Measurements from ENCODE around the gene RIN3. TPM values are rescaled to one million over a fixed set of nuclear protein-coding genes. Genes with fewer than 3 reads are reported as not detected.

The RIN3 gene
- polyA plus RNA-seq, 4 donors, result 5.1 to 8.0 (median 6.8) TPM

DNA sequence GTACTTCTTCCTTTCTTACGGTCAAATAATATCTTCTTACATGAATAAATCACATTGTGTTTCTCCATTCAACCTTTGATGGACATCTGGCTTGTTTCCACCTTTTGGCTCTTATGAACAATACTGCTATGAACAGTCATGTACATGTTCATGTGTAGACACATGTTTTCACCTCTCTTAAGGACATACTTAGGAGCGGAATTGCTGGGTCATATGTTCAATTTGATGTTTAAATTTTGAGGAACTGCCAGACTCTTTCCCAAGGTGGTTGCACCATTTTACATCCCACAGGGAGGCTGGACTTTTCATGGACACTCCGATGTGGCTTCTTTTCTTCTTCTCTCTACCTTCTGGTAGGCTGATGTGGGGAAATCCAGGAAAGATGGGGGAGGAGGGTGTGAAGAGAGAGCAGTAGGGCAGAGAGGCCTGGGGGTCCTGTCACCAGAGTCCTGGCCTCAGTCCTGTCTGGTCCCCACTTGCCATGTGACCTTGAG, 218.1 kb downstream of the RIN3 start:
- no peak for DNase-seq (ENCODE audit: low read depth in 4 of 4, low spot score in 3 of 4)

DNA sequence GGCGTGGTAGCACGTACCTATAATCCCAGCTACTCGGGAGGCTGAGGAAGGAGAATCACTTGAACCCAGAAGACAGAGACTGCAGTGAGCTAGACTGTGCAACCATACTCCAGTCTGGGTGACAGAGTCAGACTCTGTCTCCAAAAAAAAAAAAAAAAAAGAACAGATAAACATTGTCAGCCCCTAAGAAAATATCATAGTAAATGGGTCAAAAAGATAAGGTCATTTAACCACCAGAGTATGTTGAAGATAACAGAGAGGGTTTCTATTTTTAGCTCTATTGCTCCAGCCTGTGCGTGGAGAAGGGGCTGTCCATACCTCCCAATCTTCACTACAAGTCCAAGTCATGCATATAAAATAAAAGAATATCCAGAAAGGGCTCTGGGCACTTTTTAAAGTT, 219.4 kb downstream of the RIN3 start:
- no peak for DNase-seq (ENCODE audit: low read depth in 4 of 4, low spot score in 3 of 4)

DNA sequence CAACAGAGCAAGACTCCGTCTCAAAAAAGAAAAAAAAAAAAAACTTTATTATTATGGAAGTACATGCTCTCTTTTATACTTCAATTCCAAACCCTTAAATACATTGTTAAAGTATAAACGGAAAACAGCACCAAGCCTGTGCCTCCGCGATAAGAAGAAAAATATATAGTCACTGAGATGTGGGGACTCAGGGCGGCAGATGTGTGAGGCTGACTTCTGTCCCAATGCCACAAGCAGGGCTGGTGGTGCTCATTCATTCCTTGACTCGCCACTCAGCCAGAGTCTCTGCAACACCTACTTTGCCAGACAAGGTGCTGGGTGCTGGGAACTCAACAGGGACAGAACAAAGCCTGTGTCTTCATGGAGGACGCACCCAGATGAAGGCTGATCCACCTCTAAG, 221.0 kb downstream of the RIN3 start:
- DNase-seq (ENCODE audit: low read depth in 4 of 4, low spot score in 3 of 4), result no peak

GRCh38 chr14:92735344-92735743, 221.8 kb downstream of the RIN3 start:
- DNase-seq (ENCODE audit: low read depth in 4 of 4, low spot score in 3 of 4), result no peak

DNA sequence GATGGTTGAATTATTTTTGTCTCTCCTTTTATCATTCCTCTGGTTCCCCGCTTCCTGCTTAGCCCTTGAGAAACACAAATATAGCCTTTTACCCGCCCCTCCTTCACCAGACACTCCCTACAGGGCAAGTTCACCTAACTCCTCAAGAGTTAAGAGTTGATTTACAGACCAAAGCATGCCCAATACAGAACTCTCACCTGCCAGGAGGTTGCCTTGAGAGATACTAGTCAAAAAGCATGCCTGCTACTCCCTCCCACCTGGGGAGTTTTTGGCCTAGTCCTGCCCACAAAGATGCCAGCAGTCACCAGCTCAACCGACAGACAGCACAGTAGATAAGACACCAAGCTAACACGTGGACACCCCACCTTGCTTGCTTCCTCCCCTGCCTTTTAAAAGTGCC, 223.6 kb downstream of the RIN3 start:
- no peak for DNase-seq (ENCODE audit: low read depth in 4 of 4, low spot score in 3 of 4)

GRCh38 chr14:92737619-92738188, 224.1 kb downstream of the RIN3 start:
- DNase-seq (ENCODE audit: low read depth in 4 of 4, low spot score in 3 of 4), result no peak

Other genes starting within 250 kb of the RIN3 start
- gene SLC24A4, start 190.6 kb upstream of the RIN3 start, polyA plus RNA-seq (ENCODE audit: insufficient read length in 4 of 4), result under 1 TPM; 0.11 to 0.81 (median 0.25) TPM
- gene LGMN, start 234.8 kb downstream of the RIN3 start, polyA plus RNA-seq (ENCODE audit: insufficient read length in 4 of 4), result 100 to 1,000 TPM in 3 of 4 donors, 10 to 100 TPM in 1; 98.6 to 145 (median 111) TPM

Measured in left renal pelvis (tissue), 4 donors.